MM.1S (cell line): ENCODE data around the gene NCOA4.
"Not testable (repeated sequence)": the region's sequence is repeated elsewhere in the genome, so short reads cannot be mapped to it uniquely, and the experiment has no call there.

Source experiments
- DNase-seq: peaks from one replicate; pipeline ENCODE4 v3.0.0-alpha.2; 2015
- H2AFZ ChIP-seq: fragments of 300-600 bp; sonication (generic); 2 replicates; pipeline ENCODE4 v1.6.0; 2016; ENCODE audit warnings: antibody characterized with exemption, low read length
- H3F3A ChIP-seq: fragments of 300-600 bp; sonication (generic); 2 replicates; pipeline ENCODE4 v1.6.1; 2016; ENCODE audit warnings: mild to moderate bottlenecking, antibody characterized with exemption, low read length, moderate library complexity, mixed read lengths; ENCODE audit not compliant: insufficient read depth
- H3K27ac ChIP-seq: fragments of 300-600 bp; sonication (generic); 2 replicates; pipeline ENCODE4 v1.5.1; 2016; ENCODE audit warnings: mild to moderate bottlenecking, low read length
- H3K27me3 ChIP-seq: fragments of 300-600 bp; sonication (generic); replicated peaks from 2 replicates; pipeline ENCODE4 v1.6.0; 2016; ENCODE audit warnings: low read length; ENCODE audit not compliant: insufficient read depth
- H3K36me3 ChIP-seq: fragments of 300-600 bp; sonication (generic); replicated peaks from 2 replicates; pipeline ENCODE4 v1.6.1; 2016; ENCODE audit warnings: mild to moderate bottlenecking, low read length, mixed read lengths; ENCODE audit not compliant: insufficient read depth
- H3K4me1 ChIP-seq: fragments of 300-600 bp; sonication (generic); 2 replicates; pipeline ENCODE4 v1.6.1; 2016; ENCODE audit warnings: low read length, mixed read lengths
- H3K4me2 ChIP-seq: fragments of 300-600 bp; sonication (generic); 2 replicates; pipeline ENCODE4 v1.6.0; 2016; ENCODE audit warnings: low read depth, low read length
- H3K4me3 ChIP-seq: fragments of 300-600 bp; sonication (generic); 2 replicates; pipeline ENCODE4 v1.5.1; 2016; ENCODE audit warnings: low read length, mixed read lengths
- H3K79me2 ChIP-seq: fragments of 300-600 bp; sonication (generic); 2 replicates; pipeline ENCODE4 v1.6.1; 2016; ENCODE audit warnings: mixed run types, low read length, mixed read lengths
- H3K9ac ChIP-seq: fragments of 300-600 bp; sonication (generic); 2 replicates; pipeline ENCODE4 v1.6.1; 2016; ENCODE audit warnings: low read length, mixed read lengths
- H3K9me2 ChIP-seq: fragments of 300-600 bp; sonication (generic); replicated peaks from 2 replicates; pipeline ENCODE4 v1.6.1; 2016; ENCODE audit warnings: mild to moderate bottlenecking, low read length, mixed read lengths; ENCODE audit not compliant: insufficient read depth
- H3K9me3 ChIP-seq: fragments of 300-600 bp; sonication (generic); replicated peaks from 2 replicates; pipeline ENCODE4 v1.6.1; 2016; ENCODE audit warnings: mild to moderate bottlenecking, low read length, mixed read lengths; ENCODE audit not compliant: insufficient read depth
- H4K20me1 ChIP-seq: fragments of 300-600 bp; sonication (generic); 2 replicates; pipeline ENCODE4 v1.6.1; 2016; ENCODE audit warnings: mild to moderate bottlenecking, low read length, moderate library complexity, mixed read lengths; ENCODE audit not compliant: insufficient read depth
- TF ChIP-seq, protein P1 (sequence below): fragments of 300-600 bp; sonication (generic); IDR thresholded peaks from 2 replicates; pipeline ENCODE4 v1.5.1; 2016; ENCODE audit warnings: antibody characterized with exemption, low read length, mixed read lengths

NCOA4 gene

GRCh38 chr10:45983538-45984186, 46.8 kb downstream of the NCOA4 start:
- TF ChIP-seq, protein P1, sequence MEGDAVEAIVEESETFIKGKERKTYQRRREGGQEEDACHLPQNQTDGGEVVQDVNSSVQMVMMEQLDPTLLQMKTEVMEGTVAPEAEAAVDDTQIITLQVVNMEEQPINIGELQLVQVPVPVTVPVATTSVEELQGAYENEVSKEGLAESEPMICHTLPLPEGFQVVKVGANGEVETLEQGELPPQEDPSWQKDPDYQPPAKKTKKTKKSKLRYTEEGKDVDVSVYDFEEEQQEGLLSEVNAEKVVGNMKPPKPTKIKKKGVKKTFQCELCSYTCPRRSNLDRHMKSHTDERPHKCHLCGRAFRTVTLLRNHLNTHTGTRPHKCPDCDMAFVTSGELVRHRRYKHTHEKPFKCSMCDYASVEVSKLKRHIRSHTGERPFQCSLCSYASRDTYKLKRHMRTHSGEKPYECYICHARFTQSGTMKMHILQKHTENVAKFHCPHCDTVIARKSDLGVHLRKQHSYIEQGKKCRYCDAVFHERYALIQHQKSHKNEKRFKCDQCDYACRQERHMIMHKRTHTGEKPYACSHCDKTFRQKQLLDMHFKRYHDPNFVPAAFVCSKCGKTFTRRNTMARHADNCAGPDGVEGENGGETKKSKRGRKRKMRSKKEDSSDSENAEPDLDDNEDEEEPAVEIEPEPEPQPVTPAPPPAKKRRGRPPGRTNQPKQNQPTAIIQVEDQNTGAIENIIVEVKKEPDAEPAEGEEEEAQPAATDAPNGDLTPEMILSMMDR = peak; percentile 21; the same call in 1 of the 2 replicates
- H3K36me3 ChIP-seq, H3K4me1 ChIP-seq, H3K4me2 ChIP-seq, H3K9ac ChIP-seq, H2AFZ ChIP-seq, H3K27ac ChIP-seq, H3K9me2 ChIP-seq, H3K27me3 ChIP-seq, H3K9me3 ChIP-seq, H4K20me1 ChIP-seq, H3F3A ChIP-seq, H3K4me3 ChIP-seq: not testable (repeated sequence)
- peak; percentile 48 for DNase-seq
- H3K79me2 ChIP-seq = peaks cover 42% of the 10 kb centered on the region

- H3K79me2 ChIP-seq = peaks cover 44% of the 10 kb centered on the region
- H3K9ac ChIP-seq, H4K20me1 ChIP-seq, H3K4me1 ChIP-seq, DNase-seq, H3K9me3 ChIP-seq, H3K4me3 ChIP-seq, H3K9me2 ChIP-seq, H3K27me3 ChIP-seq, H3K36me3 ChIP-seq, H3F3A ChIP-seq, H2AFZ ChIP-seq, H3K27ac ChIP-seq, H3K4me2 ChIP-seq: not testable (repeated sequence)
Observed at GRCh38 chr10:45981367-45981766, 49.1 kb downstream of the NCOA4 start.

DNA sequence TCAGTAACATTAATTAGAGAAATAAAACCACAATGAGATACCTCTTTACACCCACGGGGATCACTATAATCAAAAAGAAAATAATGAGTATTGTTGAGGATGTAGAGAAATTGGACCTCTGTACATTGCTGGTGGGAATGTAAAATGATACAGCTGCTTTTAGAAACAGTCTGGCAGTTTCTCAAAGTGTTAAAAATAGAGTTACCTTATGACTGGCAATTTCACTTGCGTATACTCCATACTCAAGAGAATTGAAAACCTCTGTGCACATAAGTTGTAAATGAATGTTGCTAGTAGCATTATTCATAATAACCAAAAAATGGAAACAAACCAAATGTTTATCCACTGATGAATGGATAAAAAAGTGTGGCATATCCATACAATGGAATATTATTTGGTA, 51.9 kb downstream of the NCOA4 start:
- H3F3A ChIP-seq, H3K4me3 ChIP-seq, H3K9ac ChIP-seq, H3K27me3 ChIP-seq, H3K36me3 ChIP-seq, H4K20me1 ChIP-seq, DNase-seq, H3K9me3 ChIP-seq, H3K9me2 ChIP-seq, H3K4me2 ChIP-seq, H2AFZ ChIP-seq, H3K4me1 ChIP-seq: not testable (repeated sequence)
- H3K79me2 ChIP-seq = peaks cover 53% of the 10 kb centered on the region
- peak overlapping the region; percentile 25; the same call in 1 of the 2 replicates for H3K27ac ChIP-seq

GRCh38 chr10:45974041-45974440, 56.4 kb downstream of the NCOA4 start:
- H4K20me1 ChIP-seq, H3K4me3 ChIP-seq, H2AFZ ChIP-seq, H3K9me3 ChIP-seq, H3K27ac ChIP-seq, H3K9ac ChIP-seq, H3F3A ChIP-seq, H3K4me1 ChIP-seq, H3K36me3 ChIP-seq, H3K9me2 ChIP-seq, H3K27me3 ChIP-seq, DNase-seq: not testable (repeated sequence)
- Histone ChIP-seq H3K79me2 (peaks cover 68% of the 10 kb centered on the region), H3K4me2 (peak overlapping the region; percentile 66; the same call in 1 of the 2 replicates)

DNA sequence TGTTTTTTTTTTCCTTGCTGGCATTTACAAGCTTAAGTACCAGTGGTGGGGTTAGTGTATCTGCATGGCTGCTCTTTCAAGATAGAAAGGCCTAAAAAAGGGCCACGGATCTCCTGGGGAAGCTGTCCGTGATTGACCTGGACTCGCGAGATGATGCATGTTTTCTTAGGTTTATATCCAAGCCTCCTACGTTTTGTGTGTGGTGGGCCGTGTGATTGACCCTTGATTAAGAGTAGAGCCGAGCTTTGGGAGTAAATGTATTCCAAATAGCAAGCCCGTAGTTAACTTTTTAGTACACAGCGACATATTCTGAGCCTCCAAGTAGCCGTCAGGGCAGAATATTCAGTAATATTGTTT, 57.6 kb downstream of the NCOA4 start:
- Histone ChIP-seq H3K4me3 (peak overlapping the region; percentile 79), H3K4me2 (peak overlapping the region; percentile 66), H3K27ac (peak overlapping the region; percentile 38; the same call in 1 of the 2 replicates), H3K79me2 (peaks cover 71% of the 10 kb centered on the region), H3K9ac (peak overlapping the region; percentile 77)
- H3K27me3 ChIP-seq, H3K36me3 ChIP-seq, H3K9me2 ChIP-seq, H3F3A ChIP-seq, DNase-seq, H4K20me1 ChIP-seq, H2AFZ ChIP-seq, H3K4me1 ChIP-seq, H3K9me3 ChIP-seq: not testable (repeated sequence)

DNA sequence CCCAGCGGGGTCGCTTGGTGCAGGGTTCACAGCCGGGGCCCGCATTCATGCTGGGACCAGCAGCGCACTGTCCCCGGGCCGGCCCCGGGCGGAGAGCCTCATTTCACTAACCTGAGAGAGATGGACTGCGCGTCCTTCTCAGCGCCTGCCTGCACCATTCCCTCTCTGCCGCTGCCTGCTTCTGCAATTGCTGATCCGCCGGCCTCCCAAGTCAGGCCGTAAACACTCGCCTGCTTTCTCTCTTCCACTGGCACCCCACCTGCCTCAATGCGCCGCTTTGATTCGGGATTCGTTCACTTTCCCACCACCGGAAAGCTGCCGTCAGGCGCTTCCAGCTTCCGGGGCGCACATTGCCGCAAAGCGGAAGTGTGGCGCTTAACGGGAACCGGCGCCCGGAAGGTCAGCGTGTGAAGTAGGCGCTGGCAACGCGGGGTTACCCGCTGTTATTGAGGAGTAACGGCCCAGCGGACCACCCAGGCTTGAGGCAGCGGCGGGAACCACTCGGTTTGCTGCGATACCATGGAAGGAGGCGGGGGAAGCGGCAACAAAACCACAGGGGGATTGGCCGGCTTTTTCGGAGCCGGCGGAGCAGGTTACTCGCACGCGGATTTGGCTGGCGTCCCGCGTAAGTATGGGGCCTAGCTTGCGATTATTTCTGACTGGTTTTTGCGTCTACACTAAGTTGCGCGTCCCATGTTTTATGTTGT, 58.2 kb downstream of the NCOA4 start, which contains the start of gene TIMM23:
Gene TIMM23 (plus strand): TSS at position 384 of the 707 bp plus-strand sequence. CDS start 136 bp downstream, at position 520.
- H4K20me1 ChIP-seq, H3K4me1 ChIP-seq, H3K27me3 ChIP-seq, H3K9me3 ChIP-seq, H3K9me2 ChIP-seq, H3K36me3 ChIP-seq, H3F3A ChIP-seq: not testable (repeated sequence)
- Histone ChIP-seq H3K4me3 (peak within 1 kb of the TSS; percentile 79), H3K79me2 (peaks cover 72% of the 10 kb centered on the region), H3K9ac (peak within 1 kb of the TSS; percentile 77), H3K4me2 (peak within 1 kb of the TSS; percentile 66), H3K27ac (peak within 1 kb of the TSS; percentile 51; the same call in 1 of the 2 replicates), H2AFZ (0 out of 2 replicates have a peak within 1 kb of the TSS, but pooled peaks have one; percentile 56)
- peak; percentile 87 for DNase-seq

GRCh38 chr10:45971742-45972105, 58.7 kb downstream of the NCOA4 start:
- not testable (repeated sequence) for H3F3A ChIP-seq, DNase-seq, H3K9me3 ChIP-seq, H3K4me1 ChIP-seq, H3K27me3 ChIP-seq, H4K20me1 ChIP-seq, H3K36me3 ChIP-seq, H3K9me2 ChIP-seq
- H2AFZ ChIP-seq = 0 out of 2 replicates have a peak overlapping the region, but pooled peaks have one; percentile 56
- H3K4me3 ChIP-seq = peak overlapping the region; percentile 79
- peaks cover 76% of the 10 kb centered on the region for H3K79me2 ChIP-seq
- peak overlapping the region; percentile 51; the same call in 1 of the 2 replicates for H3K27ac ChIP-seq
- peak overlapping the region; percentile 59; the same call in 1 of the 2 replicates for H3K4me2 ChIP-seq
- H3K9ac ChIP-seq = peak overlapping the region; percentile 69
